Thoracic aorta (tissue), 2 donors: Measurements from ENCODE around the gene ZNF318. TPM values are rescaled to one million over a fixed set of nuclear protein-coding genes. Genes with fewer than 3 reads are reported as not detected.
"Not testable (repeated sequence)": the region's sequence is repeated elsewhere in the genome, so short reads cannot be mapped to it uniquely, and the experiment has no call there.

Experiments
- ATAC-seq: fragments of 150-250 bp; one replicate; pipeline ENCODE4 v1.8.0; 2017; ENCODE audit warnings: low read depth; ENCODE audit not compliant: insufficient number of reproducible peaks, low FRiP score
- DNase-seq: peaks from one replicate; pipeline ENCODE4 v3.0.0-alpha.2; 2020; ENCODE audit warnings: low spot score
- H3K27ac ChIP-seq, 2 donors: fragments of 200-600 bp; sonication (generic); 1 replicate in 1 of 2; 2 replicates in 1 of 2; pipeline ENCODE4 v1.5.1; 2016; ENCODE audit warnings: mild to moderate bottlenecking in 2 of 2, moderate library complexity in 2 of 2
- H3K27me3 ChIP-seq: fragments of 200-600 bp; sonication (generic); replicated peaks from 2 replicates; pipeline ENCODE4 v1.6.0; 2016; ENCODE audit warnings: mild to moderate bottlenecking; ENCODE audit not compliant: insufficient read depth
- H3K36me3 ChIP-seq: fragments of 200-600 bp; sonication (generic); one replicate; pipeline ENCODE4 v1.5.1; 2016
- H3K4me1 ChIP-seq, 2 donors: fragments of 200-600 bp; sonication (generic); 1 replicate in 1 of 2; 2 replicates in 1 of 2; pipeline versions ENCODE4 v1.5.1 to v1.6.0; 2016; ENCODE audit warnings: low read depth in 2 of 2, mild to moderate bottlenecking in 1 of 2; ENCODE audit not compliant: control insufficient read depth in 1 of 2
- H3K4me3 ChIP-seq: fragments of 200-600 bp; sonication (generic); 2 replicates; pipeline ENCODE4 v1.5.1; 2016; ENCODE audit warnings: mild to moderate bottlenecking
- H3K9me3 ChIP-seq: fragments of 200-600 bp; sonication (generic); 2 replicates; pipeline ENCODE4 v1.5.1; 2016
- total RNA-seq, 2 donors: library from RNA; depleted of rRNA; stranded (reverse); fragments of >200 nt; gene quantifications; one replicate each; pipeline versions ENCODE4 v1.1.0 to v1.2.3, GENCODE V29; 2016
- TF ChIP-seq, protein P1 (sequence below): fragments of 200-600 bp; sonication (generic); IDR thresholded peaks from one replicate; pipeline ENCODE4 v1.5.1; 2019; ENCODE audit warnings: antibody characterized with exemption

ZNF318 gene
- total RNA-seq, 2 donors from 2014 or later = 13.0 to 24.1 TPM

DNA sequence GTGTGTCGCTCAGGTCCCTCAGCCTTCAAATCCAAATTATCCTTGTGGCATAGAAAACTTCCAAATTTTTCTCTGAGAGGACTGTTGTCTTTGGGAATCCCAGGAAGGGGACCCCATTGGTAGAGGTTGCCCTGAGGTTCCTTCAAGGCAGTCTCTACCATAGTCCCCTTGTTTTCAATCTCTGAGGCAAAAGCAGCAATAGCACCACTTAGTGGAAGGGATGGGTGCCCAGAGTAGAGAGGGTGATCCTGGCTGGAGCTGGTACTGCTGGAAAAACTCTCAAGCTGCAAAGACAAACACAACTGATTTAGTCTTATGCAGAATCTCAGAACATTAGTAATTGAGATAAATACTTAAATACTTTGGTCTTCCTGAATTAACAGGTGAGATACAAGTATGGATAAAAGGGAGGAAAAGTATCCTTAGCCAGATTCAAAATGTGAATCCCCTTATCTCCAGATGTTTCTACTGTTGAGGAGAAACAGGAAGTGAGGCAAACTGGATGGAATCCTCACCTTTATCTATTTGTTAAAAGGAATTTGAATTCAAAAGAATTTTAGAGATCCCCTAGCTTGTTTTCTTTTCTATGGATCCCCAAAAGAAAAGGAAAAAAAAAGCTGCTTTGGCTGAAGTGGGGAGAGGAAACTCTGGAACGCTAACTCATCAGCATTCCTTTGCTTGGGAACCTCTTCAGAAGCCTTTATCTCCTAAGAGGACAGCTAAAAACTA, 13.4 kb downstream of the ZNF318 start:
- no peaks in the 10 kb centered on the region for H3K4me1 ChIP-seq
- H3K9me3 ChIP-seq = no peaks in the 10 kb centered on the region
- H3K4me3 ChIP-seq = no peak overlapping the region
- ATAC-seq (no peak), DNase-seq (no peak)
- peaks cover 30% of the 10 kb centered on the region for H3K36me3 ChIP-seq
- H3K27ac ChIP-seq = no peak overlapping the region
- TF ChIP-seq, protein P1, sequence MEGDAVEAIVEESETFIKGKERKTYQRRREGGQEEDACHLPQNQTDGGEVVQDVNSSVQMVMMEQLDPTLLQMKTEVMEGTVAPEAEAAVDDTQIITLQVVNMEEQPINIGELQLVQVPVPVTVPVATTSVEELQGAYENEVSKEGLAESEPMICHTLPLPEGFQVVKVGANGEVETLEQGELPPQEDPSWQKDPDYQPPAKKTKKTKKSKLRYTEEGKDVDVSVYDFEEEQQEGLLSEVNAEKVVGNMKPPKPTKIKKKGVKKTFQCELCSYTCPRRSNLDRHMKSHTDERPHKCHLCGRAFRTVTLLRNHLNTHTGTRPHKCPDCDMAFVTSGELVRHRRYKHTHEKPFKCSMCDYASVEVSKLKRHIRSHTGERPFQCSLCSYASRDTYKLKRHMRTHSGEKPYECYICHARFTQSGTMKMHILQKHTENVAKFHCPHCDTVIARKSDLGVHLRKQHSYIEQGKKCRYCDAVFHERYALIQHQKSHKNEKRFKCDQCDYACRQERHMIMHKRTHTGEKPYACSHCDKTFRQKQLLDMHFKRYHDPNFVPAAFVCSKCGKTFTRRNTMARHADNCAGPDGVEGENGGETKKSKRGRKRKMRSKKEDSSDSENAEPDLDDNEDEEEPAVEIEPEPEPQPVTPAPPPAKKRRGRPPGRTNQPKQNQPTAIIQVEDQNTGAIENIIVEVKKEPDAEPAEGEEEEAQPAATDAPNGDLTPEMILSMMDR = no peak
- no peaks in the 10 kb centered on the region for H3K27me3 ChIP-seq

DNA sequence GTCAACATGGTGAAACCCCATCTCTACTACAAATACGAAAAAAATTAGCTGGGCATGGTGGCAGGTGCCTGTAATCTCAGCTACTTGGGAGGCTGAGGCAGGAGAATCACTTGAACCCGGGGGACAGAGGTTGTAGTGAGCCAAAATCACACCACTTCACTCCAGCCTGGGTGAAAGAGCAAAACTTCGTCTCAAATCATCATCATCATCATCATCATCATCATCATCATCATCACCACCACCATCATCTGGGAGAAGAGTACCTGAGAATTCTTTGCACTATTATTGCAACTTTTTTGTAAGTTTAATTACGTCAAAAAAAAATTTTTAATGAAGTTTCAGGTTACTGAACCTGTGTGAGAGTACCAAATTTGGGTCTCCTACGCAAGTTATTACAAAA, 17.5 kb downstream of the ZNF318 start:
- not testable (repeated sequence) for ATAC-seq

GRCh38 chr6:43347444-43347843, 22.0 kb downstream of the ZNF318 start:
- DNase-seq (no peak), ATAC-seq (no peak)
- Histone ChIP-seq H3K4me3 (no peak overlapping the region), H3K36me3 (peaks cover 36% of the 10 kb centered on the region), H3K27me3 (no peaks in the 10 kb centered on the region), H3K9me3 (no peaks in the 10 kb centered on the region), H3K27ac (no peak overlapping the region), H3K4me1 (no peaks in the 10 kb centered on the region)
- TF ChIP-seq, protein P1 = no peak

More for the DNA sequence above, 17.5 kb downstream of the ZNF318 start:
- not testable (repeated sequence) for H3K4me3 ChIP-seq, H3K9me3 ChIP-seq, DNase-seq, H3K27ac ChIP-seq, H3K4me1 ChIP-seq, H3K27me3 ChIP-seq
- peaks cover 36% of the 10 kb centered on the region for H3K36me3 ChIP-seq

DNA sequence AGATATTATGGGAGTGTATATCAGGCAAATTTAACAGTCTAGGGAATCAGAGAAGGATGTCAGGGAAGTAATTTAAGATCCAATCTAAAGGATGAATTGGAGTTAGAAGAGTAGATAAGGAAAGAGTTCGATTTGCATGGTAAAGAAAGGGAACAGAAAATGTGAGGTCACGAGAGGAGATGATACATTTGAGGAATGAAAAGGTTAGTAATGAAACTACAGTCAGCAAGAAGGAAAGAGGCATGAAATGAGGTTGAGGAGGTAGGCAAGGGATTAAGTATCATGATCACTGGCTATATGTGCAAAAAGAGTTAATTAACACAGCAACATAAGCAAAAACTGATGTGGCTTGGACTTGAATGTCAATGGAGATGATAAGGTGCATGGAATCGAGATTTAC, 22.4 kb downstream of the ZNF318 start:
- TF ChIP-seq, protein P1 = no peak
- no peaks in the 10 kb centered on the region for H3K4me1 ChIP-seq
- ATAC-seq (no peak), DNase-seq (no peak)
- no peak overlapping the region for H3K4me3 ChIP-seq
- H3K27ac ChIP-seq = no peak overlapping the region
- peaks cover 32% of the 10 kb centered on the region for H3K36me3 ChIP-seq
- no peaks in the 10 kb centered on the region for H3K9me3 ChIP-seq
- H3K27me3 ChIP-seq = no peaks in the 10 kb centered on the region

GRCh38 chr6:43346243-43346642, 23.2 kb downstream of the ZNF318 start:
- H3K9me3 ChIP-seq, DNase-seq, ATAC-seq, H3K27me3 ChIP-seq, H3K4me1 ChIP-seq, H3K4me3 ChIP-seq, H3K27ac ChIP-seq: not testable (repeated sequence)
- H3K36me3 ChIP-seq = peaks cover 36% of the 10 kb centered on the region

- H3K9me3 ChIP-seq = no peaks in the 10 kb centered on the region
- peaks cover 35% of the 10 kb centered on the region for H3K36me3 ChIP-seq
- H3K4me1 ChIP-seq = no peaks in the 10 kb centered on the region
- ATAC-seq (no peak), DNase-seq (no peak)
- H3K4me3 ChIP-seq = no peak overlapping the region
- H3K27me3 ChIP-seq = no peaks in the 10 kb centered on the region
- no peak overlapping the region for H3K27ac ChIP-seq
- TF ChIP-seq, protein P1 = no peak
Observed at GRCh38 chr6:43339168-43339567, 30.3 kb downstream of the ZNF318 start.
